HG02623 (cell line): ENCODE results near the gene COQ8A.

ENCODE experiments used
- ATAC-seq: cut with Tn5 transposase; IDR thresholded peaks from one replicate; pipeline ENCODE4 v1.9.1; 2021; ENCODE audit warnings: moderate library complexity; ENCODE audit not compliant: unreplicated experiment

COQ8A gene

DNA sequence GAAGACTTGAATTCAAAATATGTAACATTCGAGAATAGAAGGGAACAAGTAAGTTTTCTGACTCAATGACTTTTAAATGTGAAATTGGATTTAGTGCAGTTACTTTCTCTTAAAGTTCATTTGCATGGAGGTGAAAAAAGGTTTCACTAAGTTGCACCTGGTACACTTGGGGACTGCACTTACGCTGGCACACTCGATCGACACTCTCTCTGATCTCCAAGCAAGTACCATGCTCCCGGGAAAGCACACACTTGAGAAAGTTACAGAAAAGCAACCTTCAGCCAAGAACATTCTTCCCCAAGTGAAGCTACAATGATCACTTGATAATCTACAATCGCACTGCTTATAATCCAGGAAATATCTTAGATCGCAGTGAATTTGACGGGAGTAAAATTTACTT lies 63.1 kb downstream of the COQ8A start:
- no peak for ATAC-seq

DNA sequence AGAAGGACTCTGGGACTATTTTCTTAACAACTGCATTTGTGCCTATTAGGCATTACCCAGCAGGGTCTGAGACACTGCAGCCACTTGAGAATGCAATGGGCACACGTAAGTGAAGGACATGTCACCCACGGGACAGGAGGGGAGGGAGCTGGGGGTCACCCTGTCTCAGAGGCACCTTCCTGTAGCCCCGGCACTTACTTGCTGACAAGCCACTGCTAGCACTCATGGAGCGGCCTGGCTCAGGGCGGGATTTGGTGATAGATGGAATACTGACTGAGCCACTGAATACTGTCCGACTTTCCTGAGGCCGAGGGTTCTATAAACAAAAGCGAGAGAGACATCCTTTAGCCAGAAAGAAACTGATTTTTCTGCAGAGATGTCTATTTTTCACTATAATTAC lies 64.7 kb downstream of the COQ8A start:
- ATAC-seq: no peak

DNA sequence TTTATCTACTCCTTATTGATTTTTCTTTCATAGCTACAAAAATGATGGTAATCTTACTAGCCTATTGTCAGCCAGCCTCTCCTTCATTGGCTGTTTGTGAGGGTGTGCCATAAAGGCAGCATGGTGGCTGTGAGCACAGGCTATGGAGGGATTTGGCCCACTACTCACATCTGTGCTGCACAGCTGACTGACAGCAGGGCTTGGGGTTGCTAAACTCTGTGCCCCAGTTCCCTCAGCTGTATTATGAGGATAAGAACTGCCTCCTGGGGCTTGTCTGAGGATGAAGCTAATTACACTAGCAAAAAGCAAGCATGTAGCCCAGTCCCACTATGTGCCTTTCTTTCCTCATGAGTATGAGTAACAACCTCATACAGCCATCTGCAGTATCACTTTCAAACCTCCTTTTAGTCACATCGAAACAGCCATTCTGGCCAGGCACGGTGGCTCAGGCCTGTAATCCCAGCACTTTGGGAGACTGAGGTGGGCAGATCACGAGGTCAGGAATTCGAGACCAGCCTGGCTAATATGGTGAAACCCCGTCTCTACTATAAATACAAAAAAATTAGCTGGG lies 66.2 kb downstream of the COQ8A start:
- no peak for ATAC-seq

DNA sequence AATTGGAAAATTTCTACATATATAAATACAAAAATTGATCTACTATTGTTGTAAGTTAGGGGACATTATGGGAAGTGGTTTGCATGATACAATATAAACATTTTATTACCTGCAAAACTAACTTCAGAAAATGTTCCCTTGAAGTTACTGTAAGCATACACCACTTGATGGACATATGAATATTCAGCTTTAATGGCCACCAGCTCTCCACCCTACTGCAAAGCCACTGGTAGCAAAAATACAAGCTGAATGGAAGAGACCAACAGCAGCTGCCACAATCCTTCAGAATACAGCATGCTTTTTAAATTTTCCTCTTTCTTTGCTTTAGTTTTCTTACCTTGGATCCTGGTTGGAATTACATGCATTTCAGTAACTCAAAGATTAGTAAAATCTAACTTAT lies 69.8 kb downstream of the COQ8A start:
- ATAC-seq: no peak

DNA sequence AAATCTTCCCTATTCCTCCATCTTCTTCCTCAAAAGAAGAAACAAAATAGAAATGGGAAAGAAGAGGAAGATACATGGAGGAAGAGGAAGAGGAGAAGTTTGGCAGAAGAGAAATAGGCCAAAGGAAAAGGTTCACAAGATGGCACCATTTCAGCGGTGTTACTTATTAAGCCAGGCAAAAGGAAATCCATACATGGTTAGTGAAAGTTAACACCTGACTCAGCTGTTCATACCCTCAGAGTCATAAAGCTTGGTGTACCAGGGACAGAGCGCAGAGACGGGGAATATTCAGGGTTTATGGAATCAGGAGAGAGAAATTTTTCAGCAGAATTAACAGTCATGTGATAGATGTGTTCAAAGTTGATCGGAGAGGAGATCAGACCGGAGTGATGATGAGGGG lies 70.6 kb downstream of the COQ8A start:
- ATAC-seq: no peak

DNA sequence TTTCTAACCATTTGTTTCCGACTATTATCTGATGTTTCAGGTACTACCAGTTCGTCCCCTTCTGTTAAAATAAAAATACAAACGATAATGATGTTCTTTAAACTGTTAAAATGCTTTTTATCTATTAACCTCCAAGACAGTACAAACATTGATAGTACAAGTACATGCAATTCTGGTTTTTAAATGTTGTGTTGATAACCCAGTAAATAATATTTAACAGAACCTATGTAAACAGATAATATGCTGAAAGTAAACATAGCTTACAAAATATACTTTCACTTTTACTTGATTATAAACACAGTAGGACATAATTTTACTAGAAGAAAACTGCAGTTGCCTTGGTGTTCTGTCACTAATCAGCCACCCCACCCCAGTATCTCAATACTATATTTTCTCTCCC lies 76.9 kb downstream of the COQ8A start:
- ATAC-seq: no peak

DNA sequence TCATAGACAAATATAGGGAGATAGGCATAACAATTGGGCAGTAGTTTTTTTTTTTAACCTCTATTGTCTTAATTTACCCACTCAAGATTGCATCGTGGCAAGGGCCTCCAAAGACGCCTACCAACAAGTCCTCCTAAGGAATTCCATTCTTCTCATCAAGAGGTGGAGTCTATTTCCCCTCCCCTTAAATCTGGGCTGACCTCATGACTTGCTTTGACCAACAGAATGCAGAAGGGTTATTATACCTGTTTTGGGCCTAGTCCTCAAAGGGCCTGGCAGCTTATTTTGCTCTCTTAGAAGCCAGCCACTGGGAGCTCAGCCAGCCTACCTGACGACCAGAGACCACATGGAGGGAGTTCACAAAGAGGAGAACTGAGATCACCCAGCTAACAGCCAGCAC lies 92.3 kb downstream of the COQ8A start:
- no peak for ATAC-seq

DNA sequence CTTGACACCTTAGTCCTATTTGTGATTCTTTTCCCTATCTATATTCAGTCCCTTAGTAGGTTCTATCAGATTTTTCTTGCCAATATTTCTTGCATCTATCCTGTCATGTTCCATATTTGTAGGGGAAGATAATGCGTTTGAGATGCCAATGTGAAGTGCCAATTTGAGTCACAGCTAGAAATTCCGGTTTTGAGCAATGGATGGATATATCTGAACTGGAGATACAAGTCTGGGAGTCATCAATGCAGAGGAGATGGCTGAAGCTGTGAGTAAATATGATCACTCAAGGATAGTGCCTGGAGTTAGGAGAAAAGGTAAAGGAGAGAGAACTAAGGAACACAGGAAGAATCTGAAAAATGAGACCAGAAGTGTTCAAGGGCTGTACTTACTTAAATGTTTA lies 93.8 kb downstream of the COQ8A start:
- no peak for ATAC-seq

DNA sequence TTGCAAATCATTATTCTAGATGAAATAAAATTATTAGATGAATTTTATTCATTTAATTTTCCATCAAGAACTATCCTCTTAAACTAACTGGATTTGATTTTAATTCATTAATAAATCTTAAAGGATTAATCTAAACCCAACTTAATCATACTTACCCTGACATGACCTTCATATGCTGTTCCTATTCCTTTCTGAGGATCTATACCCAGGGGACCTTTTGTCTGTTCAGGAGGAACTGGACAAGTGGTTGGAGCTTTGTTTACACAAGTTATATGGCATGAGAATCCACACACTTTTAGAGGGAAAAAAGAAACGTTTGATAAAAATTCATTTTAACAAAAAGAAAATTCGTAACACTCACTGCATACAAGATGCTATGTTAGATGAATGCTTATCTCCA lies 95.2 kb downstream of the COQ8A start:
- no peak for ATAC-seq

DNA sequence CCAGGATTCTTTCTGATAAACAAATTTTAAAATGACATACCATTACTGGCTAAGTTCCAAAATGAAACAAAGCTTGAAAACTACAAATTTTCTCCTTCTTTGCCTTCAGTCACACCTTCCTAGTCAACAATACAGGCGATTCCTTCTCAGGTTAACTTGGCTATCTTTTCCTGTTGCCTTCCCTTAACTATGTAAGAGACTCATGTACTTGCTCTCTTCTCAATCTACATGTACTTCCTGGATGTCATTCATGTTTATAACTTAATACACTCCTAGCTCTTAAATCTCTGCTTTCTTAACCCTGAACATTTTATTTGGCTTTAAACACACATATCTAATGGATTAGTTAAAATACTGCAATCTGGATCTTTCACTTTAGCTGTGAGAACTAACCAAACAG lies 97.0 kb downstream of the COQ8A start:
- ATAC-seq: no peak
